C4-2B (cell line): ENCODE results near the gene GTF3C6.

Experiments
- ZFX ChIP-seq: fragments of 450-650 bp; IDR thresholded peaks from 2 replicates; pipeline ENCODE4 v1.6.1; 2017
- TF ChIP-seq, protein P1 (sequence below): fragments of 450-650 bp; conservative IDR thresholded peaks from 2 replicates; pipeline ENCODE4 v1.5.1; 2017; ENCODE audit warnings: mild to moderate bottlenecking

DNA sequence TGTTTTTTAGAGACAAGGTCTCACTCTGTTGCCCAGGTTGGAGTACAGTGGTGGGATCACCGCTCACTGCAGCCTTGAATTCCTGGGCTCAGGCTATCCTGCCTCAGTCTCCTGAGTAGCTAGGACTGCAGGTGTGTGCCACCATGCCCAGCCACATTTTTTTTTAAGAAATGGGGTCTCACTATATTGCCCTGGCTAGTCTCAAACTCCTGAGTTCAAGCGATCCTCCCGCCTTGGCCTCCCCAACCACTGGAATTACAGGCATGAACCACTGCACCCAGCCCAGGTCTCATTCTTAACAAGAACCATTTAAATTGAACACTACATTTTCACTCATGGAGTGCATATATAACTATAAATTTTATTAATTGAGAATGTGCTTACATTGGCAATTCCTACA is 43.8 kb downstream of the GTF3C6 start:
- TF ChIP-seq, protein P1, sequence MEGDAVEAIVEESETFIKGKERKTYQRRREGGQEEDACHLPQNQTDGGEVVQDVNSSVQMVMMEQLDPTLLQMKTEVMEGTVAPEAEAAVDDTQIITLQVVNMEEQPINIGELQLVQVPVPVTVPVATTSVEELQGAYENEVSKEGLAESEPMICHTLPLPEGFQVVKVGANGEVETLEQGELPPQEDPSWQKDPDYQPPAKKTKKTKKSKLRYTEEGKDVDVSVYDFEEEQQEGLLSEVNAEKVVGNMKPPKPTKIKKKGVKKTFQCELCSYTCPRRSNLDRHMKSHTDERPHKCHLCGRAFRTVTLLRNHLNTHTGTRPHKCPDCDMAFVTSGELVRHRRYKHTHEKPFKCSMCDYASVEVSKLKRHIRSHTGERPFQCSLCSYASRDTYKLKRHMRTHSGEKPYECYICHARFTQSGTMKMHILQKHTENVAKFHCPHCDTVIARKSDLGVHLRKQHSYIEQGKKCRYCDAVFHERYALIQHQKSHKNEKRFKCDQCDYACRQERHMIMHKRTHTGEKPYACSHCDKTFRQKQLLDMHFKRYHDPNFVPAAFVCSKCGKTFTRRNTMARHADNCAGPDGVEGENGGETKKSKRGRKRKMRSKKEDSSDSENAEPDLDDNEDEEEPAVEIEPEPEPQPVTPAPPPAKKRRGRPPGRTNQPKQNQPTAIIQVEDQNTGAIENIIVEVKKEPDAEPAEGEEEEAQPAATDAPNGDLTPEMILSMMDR: no peak
- no peak for TF ChIP-seq ZFX
